Fibroblast of skin of left biceps (primary cell): ENCODE measurements around the gene TSEN2.
"Not testable (repeated sequence)": the region's sequence is repeated elsewhere in the genome, so short reads cannot be mapped to it uniquely, and the experiment has no call there.

Source experiments
- DNase-seq, 2 experiments: peaks; one replicate each; pipeline ENCODE4 v3.0.0-alpha.2; 2013; ENCODE audit warnings: low read depth in 2 of 2

Gene TSEN2

GRCh38 chr3:12452361-12453330 is 31.6 kb upstream of the TSEN2 start:
- DNase-seq = no peak

GRCh38 chr3:12454076-12454815 is 30.0 kb upstream of the TSEN2 start:
- no peak for DNase-seq

- no peak for DNase-seq
Measured at GRCh38 chr3:12454816-12455121, 29.5 kb upstream of the TSEN2 start.

GRCh38 chr3:12455740-12456139 is 28.5 kb upstream of the TSEN2 start:
- no peak for DNase-seq

GRCh38 chr3:12456441-12456840 is 27.8 kb upstream of the TSEN2 start:
- no peak for DNase-seq

- not testable (repeated sequence) for DNase-seq
Measured at GRCh38 chr3:12457380-12457779, 26.9 kb upstream of the TSEN2 start.

GRCh38 chr3:12458901-12459300 is 25.4 kb upstream of the TSEN2 start:
- DNase-seq = no peak

- DNase-seq = no peak
Measured at GRCh38 chr3:12460127-12460526, 24.2 kb upstream of the TSEN2 start.

- DNase-seq = no peak
Measured at GRCh38 chr3:12461097-12461649, 23.1 kb upstream of the TSEN2 start.

GRCh38 chr3:12462159-12462947 is 21.9 kb upstream of the TSEN2 start:
- DNase-seq = no peak

- DNase-seq = no peak
Measured at GRCh38 chr3:12463686-12464085, 20.6 kb upstream of the TSEN2 start.

GRCh38 chr3:12464181-12464580 is 20.1 kb upstream of the TSEN2 start:
- no peak for DNase-seq

- DNase-seq = no peak
Measured at GRCh38 chr3:12465151-12465835, 19.0 kb upstream of the TSEN2 start.

GRCh38 chr3:12465836-12466225 is 18.4 kb upstream of the TSEN2 start:
- no peak for DNase-seq

- DNase-seq = no peak
Measured at GRCh38 chr3:12467746-12468145, 16.5 kb upstream of the TSEN2 start.

GRCh38 chr3:12468276-12468675 is 16.0 kb upstream of the TSEN2 start:
- DNase-seq = no peak

GRCh38 chr3:12468757-12469156 is 15.5 kb upstream of the TSEN2 start:
- DNase-seq = no peak

GRCh38 chr3:12469222-12469621 is 15.1 kb upstream of the TSEN2 start:
- not testable (repeated sequence) for DNase-seq

GRCh38 chr3:12470111-12470510 is 14.2 kb upstream of the TSEN2 start:
- no peak for DNase-seq

GRCh38 chr3:12470680-12471079 is 13.6 kb upstream of the TSEN2 start:
- DNase-seq = no peak

GRCh38 chr3:12471241-12471640 is 13.0 kb upstream of the TSEN2 start:
- no peak for DNase-seq
